ENCODE measurements around the gene SPOP. TPM values are rescaled to one million over a fixed set of nuclear protein-coding genes. Genes with fewer than 3 reads are reported as not detected.
A peak's percentile ranks its signal among the peaks of the same experiment; 100 is the strongest.
"Not testable (repeated sequence)": the region's sequence is repeated elsewhere in the genome, so short reads cannot be mapped to it uniquely, and the experiment has no call there.

The SPOP gene
- total and polyA plus RNA-seq, 2 of the 4 experiments (the other 2 are of a cell fraction) = 24.9 to 47.5 TPM

DNA sequence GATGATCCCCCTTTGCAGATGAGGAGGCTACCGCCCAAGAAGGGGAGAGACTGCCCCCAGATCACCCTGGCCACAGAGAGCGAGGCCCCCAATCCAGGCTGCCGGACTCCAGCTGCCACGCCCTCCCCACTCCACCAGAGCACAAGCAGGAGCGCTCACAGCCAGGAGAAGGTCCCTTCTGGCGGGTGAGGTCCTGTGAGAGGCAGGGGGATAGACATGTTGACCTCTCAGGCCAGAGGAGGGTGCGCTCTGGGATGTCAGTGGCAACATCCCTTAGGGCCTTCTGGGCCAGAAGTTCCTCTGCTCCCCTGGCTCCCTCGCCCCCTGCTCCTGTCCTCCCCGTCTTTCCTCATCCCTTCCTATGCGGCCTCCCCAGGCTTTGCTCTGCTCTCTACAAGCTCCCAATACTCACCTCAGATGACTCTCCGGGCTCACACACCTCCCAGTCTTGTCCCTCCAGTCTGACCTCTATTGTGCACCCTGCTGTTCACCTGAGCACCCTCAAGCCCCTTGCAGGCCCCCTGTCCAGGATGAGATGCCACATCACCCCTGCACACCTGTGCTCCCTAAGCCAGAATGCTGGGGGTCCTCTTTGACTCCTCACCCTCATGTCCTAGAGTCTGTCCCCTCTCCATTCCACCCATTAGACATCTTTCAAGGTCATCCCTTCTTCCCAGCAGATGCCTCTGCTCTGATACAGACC lies 107.2 kb downstream of the SPOP start:
- H2BK5ac ChIP-seq (ENCODE audit: low read depth, low read length, poor library complexity, severe bottlenecking) = no peak overlapping the region
- H2BK15ac ChIP-seq (ENCODE audit: low read depth, low read length) = no peak overlapping the region
- H2BK120ac ChIP-seq (ENCODE audit: low read depth, low read length) = no peak overlapping the region
- H2BK20ac ChIP-seq (ENCODE audit: low read depth, low read length) = no peak overlapping the region
- intact Hi-C loops (cut with micrococcal nuclease) (loop anchor here (1.0 to 5.0 kb wide), 3 partner anchors 107 to 428 kb away; partner anchors contain the start of gene SPOP), in situ Hi-C loops (cut with MboI; ENCODE audit: low sequenced_read_pairs) (loop anchor here (5.0 kb wide), 3 partner anchors 127 to 427 kb away; partner anchors contain the start of genes DLX3 and TAC4), dilution Hi-C loops (cut with HindIII; ENCODE audit: low sequenced_read_pairs, unreplicated experiment) (no loop called here)
- no peak overlapping the region for H3K18ac ChIP-seq (ENCODE audit: low read depth, low read length)
- ChIA-PET POLR2A (ENCODE audit: unreplicated experiment) (no interaction called here), CTCF (interaction anchor here (0.6 to 2.1 kb wide), 15 partner anchors 10 to 281 kb away, joined by 3 to 16 read pairs (median 4); no protein-coding TSS in a partner anchor)
- no peak overlapping the region for H4K8ac ChIP-seq (ENCODE audit: low read depth in 2 of 2, low read length in 2 of 2)
- no peaks in the 10 kb centered on the region for H3K79me1 ChIP-seq (ENCODE audit: low read depth in 1 of 2, low read length in 2 of 2)
- no peaks in the 10 kb centered on the region for H3K4me1 ChIP-seq (ENCODE audit: control insufficient read depth, insufficient read depth, low read length)
- no peak overlapping the region for H4K5ac ChIP-seq (ENCODE audit: low read depth, low read length)
- H3K4ac ChIP-seq (ENCODE audit: low read depth, low read length) = no peak overlapping the region
- H3K56ac ChIP-seq (ENCODE audit: extremely low read depth, insufficient read depth, low read length) = no peak overlapping the region
- no peaks in the 10 kb centered on the region for H3K9me3 ChIP-seq (ENCODE audit: control insufficient read depth, insufficient read depth, low read length)
- H2AFZ ChIP-seq (replicated peaks; ENCODE audit: low read length, poor library complexity) = peak overlapping the region; percentile 14
- 59% methylated on average over 3 of the region's 11 CpGs; no CpG with 5 or more reads in 1 of the 2 experiments for WGBS, 2 experiments (ENCODE audit: extremely low coverage in 2 of 2, insufficient read length in 1 of 2)
- H3K4me3 ChIP-seq (ENCODE audit: insufficient read depth, low read depth, low read length) = no peak overlapping the region
- peaks cover 61% of the 10 kb centered on the region for H3K27me3 ChIP-seq (ENCODE audit: control insufficient read depth, insufficient read depth, low read length)
- DNase-seq (no peak), ATAC-seq (ENCODE audit: low read depth) (no peak)
- H3K36me3 ChIP-seq (ENCODE audit: control insufficient read depth, insufficient read depth, low read length) = no peaks in the 10 kb centered on the region
- H4K20me1 ChIP-seq (ENCODE audit: insufficient read depth, low read length) = peaks cover 6% of the 10 kb centered on the region; the same call in 1 of the 2 replicates
- no peak overlapping the region for H4K91ac ChIP-seq (ENCODE audit: insufficient read depth, low read depth, low read length)
- peak overlapping the region; percentile 94 for H2AK9ac ChIP-seq (replicated peaks; ENCODE audit: low read depth, low read length, poor library complexity)
- no peaks in the 10 kb centered on the region for H3K9me1 ChIP-seq (ENCODE audit: insufficient read depth, low read length)
- no peak overlapping the region for H3K14ac ChIP-seq (replicated peaks; ENCODE audit: low read depth, low read length)
- H3K23ac ChIP-seq (ENCODE audit: low read depth, low read length) = no peak overlapping the region
- TF ChIP-seq, protein P1, sequence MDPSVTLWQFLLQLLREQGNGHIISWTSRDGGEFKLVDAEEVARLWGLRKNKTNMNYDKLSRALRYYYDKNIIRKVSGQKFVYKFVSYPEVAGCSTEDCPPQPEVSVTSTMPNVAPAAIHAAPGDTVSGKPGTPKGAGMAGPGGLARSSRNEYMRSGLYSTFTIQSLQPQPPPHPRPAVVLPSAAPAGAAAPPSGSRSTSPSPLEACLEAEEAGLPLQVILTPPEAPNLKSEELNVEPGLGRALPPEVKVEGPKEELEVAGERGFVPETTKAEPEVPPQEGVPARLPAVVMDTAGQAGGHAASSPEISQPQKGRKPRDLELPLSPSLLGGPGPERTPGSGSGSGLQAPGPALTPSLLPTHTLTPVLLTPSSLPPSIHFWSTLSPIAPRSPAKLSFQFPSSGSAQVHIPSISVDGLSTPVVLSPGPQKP (IDR thresholded peaks at IDR 0.05; ENCODE audit: borderline replicate concordance, low read depth, low read length) = no peak
- TF ChIP-seq MXI1 (IDR thresholded peaks at IDR 0.05; ENCODE audit: borderline replicate concordance, low read depth, low read length) = no peak
- TF ChIP-seq MAFK (IDR thresholded peaks at IDR 0.05; ENCODE audit: low read depth, low read length) = no peak
- H3K27ac ChIP-seq (ENCODE audit: insufficient read depth, low read length) = no peak overlapping the region
- H3K4me2 ChIP-seq (ENCODE audit: low read depth, low read length) = no peak overlapping the region
- no peak overlapping the region for H3K9ac ChIP-seq (ENCODE audit: low read depth, low read length)
- no TSS peak for BruUV-seq (replicated peaks)
- no peak overlapping the region for H2AK5ac ChIP-seq (ENCODE audit: low read depth, low read length)

DNA sequence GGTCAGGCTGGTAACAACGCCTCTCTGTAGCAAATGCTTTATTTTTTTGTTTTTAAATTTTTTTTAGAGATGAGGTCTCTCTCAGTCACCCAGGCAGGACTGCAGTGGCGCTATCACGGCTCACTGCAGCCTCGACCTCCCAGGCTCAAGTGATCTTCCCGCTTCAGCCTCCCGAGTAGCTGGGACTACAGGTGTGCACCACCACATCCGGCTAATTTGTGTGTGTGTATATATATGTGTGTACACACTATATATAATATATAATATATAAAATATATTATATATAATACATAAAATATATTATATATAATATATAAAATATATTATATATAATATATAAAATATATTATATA lies 109.2 kb downstream of the SPOP start:
- not testable (repeated sequence) for H3K4me2 ChIP-seq (ENCODE audit: low read depth, low read length); H3K79me1 ChIP-seq (ENCODE audit: low read depth in 1 of 2, low read length in 2 of 2)

More for the DNA sequence above, 109.2 kb downstream of the SPOP start:
- POLR2A ChIA-PET (ENCODE audit: unreplicated experiment); H4K20me1 ChIP-seq (ENCODE audit: insufficient read depth, low read length); H2AK5ac ChIP-seq (ENCODE audit: low read depth, low read length); H4K8ac ChIP-seq (ENCODE audit: low read depth in 2 of 2, low read length in 2 of 2); H3K4me1 ChIP-seq (ENCODE audit: control insufficient read depth, insufficient read depth, low read length); H3K36me3 ChIP-seq (ENCODE audit: control insufficient read depth, insufficient read depth, low read length); H2BK5ac ChIP-seq (ENCODE audit: low read depth, low read length, poor library complexity, severe bottlenecking); H3K4ac ChIP-seq (ENCODE audit: low read depth, low read length); H3K14ac ChIP-seq (replicated peaks; ENCODE audit: low read depth, low read length); H3K4me3 ChIP-seq (ENCODE audit: insufficient read depth, low read depth, low read length); H3K27ac ChIP-seq (ENCODE audit: insufficient read depth, low read length); H4K91ac ChIP-seq (ENCODE audit: insufficient read depth, low read depth, low read length); H2BK20ac ChIP-seq (ENCODE audit: low read depth, low read length); H3K18ac ChIP-seq (ENCODE audit: low read depth, low read length); H3K9me1 ChIP-seq (ENCODE audit: insufficient read depth, low read length); H2BK120ac ChIP-seq (ENCODE audit: low read depth, low read length); ATAC-seq (ENCODE audit: low read depth); H2BK15ac ChIP-seq (ENCODE audit: low read depth, low read length); H3K56ac ChIP-seq (ENCODE audit: extremely low read depth, insufficient read depth, low read length); H4K5ac ChIP-seq (ENCODE audit: low read depth, low read length); H2AK9ac ChIP-seq (replicated peaks; ENCODE audit: low read depth, low read length, poor library complexity); H3K9me3 ChIP-seq (ENCODE audit: control insufficient read depth, insufficient read depth, low read length); BruUV-seq (replicated peaks); H3K23ac ChIP-seq (ENCODE audit: low read depth, low read length); DNase-seq; H3K9ac ChIP-seq (ENCODE audit: low read depth, low read length); dilution Hi-C loops (cut with HindIII; ENCODE audit: low sequenced_read_pairs, unreplicated experiment): not testable (repeated sequence)
- H3K27me3 ChIP-seq (ENCODE audit: control insufficient read depth, insufficient read depth, low read length) = peaks cover 49% of the 10 kb centered on the region
- CTCF ChIA-PET = interaction anchor here (2.1 kb wide), 1 partner anchor 128 kb away, joined by 16 read pairs; no protein-coding TSS in a partner anchor
- intact Hi-C loops (cut with micrococcal nuclease) (loop anchor here (1.0 kb wide), 2 partner anchors 127 to 211 kb away; no protein-coding TSS in a partner anchor), in situ Hi-C loops (cut with MboI; ENCODE audit: low sequenced_read_pairs) (loop anchor here (10.0 kb wide), 1 partner anchor 216 kb away; the partner anchor contains the start of gene KAT7)
- no CpG with 5 or more reads among the region's 7 CpGs for WGBS, 2 experiments (ENCODE audit: extremely low coverage in 2 of 2, insufficient read length in 1 of 2)
- peak overlapping the region; percentile 89 for H2AFZ ChIP-seq (replicated peaks; ENCODE audit: low read length, poor library complexity)
